Measurements from ENCODE around the gene NCKAP5.

DNA sequence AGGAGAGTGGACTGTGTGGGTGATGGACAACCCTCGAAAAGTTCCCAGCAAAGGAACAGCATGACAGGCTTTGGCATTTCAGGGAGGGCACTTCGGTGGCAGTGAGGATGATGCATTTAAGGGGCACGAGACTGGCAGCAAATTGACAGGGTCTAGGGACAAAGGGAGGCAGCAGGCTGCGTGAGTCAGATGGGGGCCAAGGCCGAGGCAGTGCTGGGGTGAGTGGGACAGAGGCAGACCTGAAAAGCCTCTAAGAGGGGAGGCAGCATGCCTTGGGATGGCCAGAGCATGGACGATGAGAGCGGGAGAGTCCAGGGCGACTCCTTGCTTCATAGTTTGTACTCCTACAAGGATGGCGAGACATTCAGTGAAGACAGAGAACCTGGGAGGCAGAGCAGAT is 848.8 kb downstream of the NCKAP5 start:
- TF ChIP-seq CTCF (IDR thresholded peaks at IDR 0.05) (no peak), POLR2A (IDR thresholded peaks at IDR 0.05) (no peak)
